DOHH2 (cell line): Measurements from ENCODE around the gene CIART.

ENCODE experiments used
- CTCF ChIP-seq: fragments of 200-600 bp; sonication (generic); IDR thresholded peaks from one replicate; pipeline ENCODE4 v1.5.1; 2014; ENCODE audit warnings: antibody characterized with exemption, mild to moderate bottlenecking, low read depth, low read length; ENCODE audit not compliant: poor library complexity, severe bottlenecking
- EZH2phosphoT487 ChIP-seq: fragments of 200-600 bp; sonication (generic); IDR thresholded peaks from 2 replicates; pipeline ENCODE4 v1.6.1; 2017; ENCODE audit warnings: borderline replicate concordance, mild to moderate bottlenecking, antibody characterized with exemption, low read length, moderate library complexity, mixed read lengths

GRCh38 chr1:150249936-150250335 is 32.4 kb upstream of the CIART start:
- TF ChIP-seq EZH2phosphoT487: no peak
- no peak for TF ChIP-seq CTCF
